AML-193 (cell line): Measurements from ENCODE around the gene FGF14.

ENCODE experiments used
- DNase-seq, 2 experiments: peaks; one replicate each; lab custom pipeline; 2025; lab: John Stamatoyannopoulos, UW

The FGF14 gene

GRCh38 chr13:102367836-102368235, 34.0 kb downstream of the FGF14 start:
- DNase-seq = no peak

- no peak for DNase-seq
Measured at GRCh38 chr13:102361113-102361512, 40.7 kb downstream of the FGF14 start.

- no peak for DNase-seq
Measured at GRCh38 chr13:102359264-102359663, 42.6 kb downstream of the FGF14 start.

- no peak for DNase-seq
Measured at GRCh38 chr13:102355251-102355650, 46.6 kb downstream of the FGF14 start.

- DNase-seq = no peak
Measured at GRCh38 chr13:102354011-102354410, 47.8 kb downstream of the FGF14 start.

- DNase-seq = no peak
Measured at GRCh38 chr13:102351521-102351920, 50.3 kb downstream of the FGF14 start.

GRCh38 chr13:102347490-102347889, 54.4 kb downstream of the FGF14 start:
- no peak for DNase-seq

- no peak for DNase-seq
Measured at GRCh38 chr13:102346769-102347168, 55.1 kb downstream of the FGF14 start.

GRCh38 chr13:102344410-102344809, 57.4 kb downstream of the FGF14 start:
- DNase-seq = no peak

GRCh38 chr13:102333320-102334198, 68.3 kb downstream of the FGF14 start:
- DNase-seq = no peak

- DNase-seq = no peak
Measured at GRCh38 chr13:102328909-102329308, 72.9 kb downstream of the FGF14 start.

- DNase-seq = no peak
Measured at GRCh38 chr13:102327119-102327617, 74.7 kb downstream of the FGF14 start.

- no peak for DNase-seq
Measured at GRCh38 chr13:102326381-102327118, 75.3 kb downstream of the FGF14 start.

- no peak for DNase-seq
Measured at GRCh38 chr13:102325321-102325720, 76.5 kb downstream of the FGF14 start.

- DNase-seq = no peak
Measured at GRCh38 chr13:102323505-102323904, 78.3 kb downstream of the FGF14 start.

- DNase-seq = no peak
Measured at GRCh38 chr13:102323012-102323411, 78.8 kb downstream of the FGF14 start.

GRCh38 chr13:102322211-102322610, 79.6 kb downstream of the FGF14 start:
- no peak for DNase-seq

- no peak for DNase-seq
Measured at GRCh38 chr13:102318233-102318632, 83.6 kb downstream of the FGF14 start.

- no peak for DNase-seq
Measured at GRCh38 chr13:102317593-102317992, 84.3 kb downstream of the FGF14 start.

GRCh38 chr13:102316732-102317131, 85.1 kb downstream of the FGF14 start:
- no peak for DNase-seq

- DNase-seq = no peak
Measured at GRCh38 chr13:102312841-102313240, 89.0 kb downstream of the FGF14 start.

GRCh38 chr13:102311901-102312300, 89.9 kb downstream of the FGF14 start:
- no peak for DNase-seq

- no peak for DNase-seq
Measured at GRCh38 chr13:102311419-102311796, 90.4 kb downstream of the FGF14 start.
